Stimulated activated CD4-positive, alpha-beta T cell treated with anti-CD3 and anti-CD28 coated beads, Interleukin-15, amount 100 ng/mL, for 48 hours (primary cell): Measurements from ENCODE around the gene TNFSF15.

Experiments used
- DNase-seq, 2 donors: peaks; one replicate each; pipeline ENCODE4 v3.0.0-alpha.2; 2020; ENCODE audit warnings: low read depth in 2 of 2

Gene TNFSF15

GRCh38 chr9:114805670-114806525, at the start of gene TNFSF15:
Gene TNFSF15, minus strand, starts transcription at chr9:114806039. Its CDS starts 27 bp downstream, at chr9:114806012.
- peak; percentile 5 to 17 for DNase-seq

- DNase-seq, result no peak
Measured at GRCh38 chr9:114855488-114855887, 49.6 kb upstream of the TNFSF15 start.

- DNase-seq, result no peak
Measured at GRCh38 chr9:114854736-114855355, 49.0 kb upstream of the TNFSF15 start.

- DNase-seq, result no peak
Measured at GRCh38 chr9:114853071-114853855, 47.4 kb upstream of the TNFSF15 start.

GRCh38 chr9:114852050-114852594, 46.3 kb upstream of the TNFSF15 start:
- DNase-seq, result no peak

GRCh38 chr9:114851306-114851705, 45.5 kb upstream of the TNFSF15 start:
- no peak for DNase-seq

- no peak for DNase-seq
Measured at GRCh38 chr9:114850871-114851270, 45.0 kb upstream of the TNFSF15 start.

- DNase-seq, result no peak
Measured at GRCh38 chr9:114849450-114849849, 43.6 kb upstream of the TNFSF15 start.

GRCh38 chr9:114847492-114848417, 41.9 kb upstream of the TNFSF15 start:
- no peak for DNase-seq

- no peak for DNase-seq
Measured at GRCh38 chr9:114845373-114845772, 39.5 kb upstream of the TNFSF15 start.

- DNase-seq, result no peak
Measured at GRCh38 chr9:114844766-114845165, 38.9 kb upstream of the TNFSF15 start.

GRCh38 chr9:114837923-114838322, 32.1 kb upstream of the TNFSF15 start:
- DNase-seq, result no peak

GRCh38 chr9:114836769-114837168, 30.9 kb upstream of the TNFSF15 start:
- DNase-seq, result peak in 1 of 2 donors; percentile 5

- no peak for DNase-seq
Measured at GRCh38 chr9:114834386-114834785, 28.5 kb upstream of the TNFSF15 start.

GRCh38 chr9:114830546-114830945, 24.7 kb upstream of the TNFSF15 start:
- DNase-seq, result no peak

GRCh38 chr9:114829574-114830440, 24.0 kb upstream of the TNFSF15 start:
- DNase-seq, result no peak

GRCh38 chr9:114828303-114828650, 22.4 kb upstream of the TNFSF15 start:
- no peak for DNase-seq

- DNase-seq, result no peak
Measured at GRCh38 chr9:114827641-114828302, 21.9 kb upstream of the TNFSF15 start.

GRCh38 chr9:114826431-114826830, 20.6 kb upstream of the TNFSF15 start:
- no peak for DNase-seq
